OCI-LY3 (cell line): ENCODE results near the gene ERI3.

ENCODE experiments used
- H2AFZ ChIP-seq: fragments of 200-600, 300-600 bp; shearing (Covaris generic); 2 replicates; pipeline ENCODE4 v1.6.0; 2014; ENCODE audit warnings: antibody characterized with exemption, low read depth, low read length
- H3K27ac ChIP-seq: fragments of 200-600, 300-600 bp; sonication (generic); 2 replicates; pipeline ENCODE4 v1.5.1; 2014; ENCODE audit warnings: mild to moderate bottlenecking, low read length, moderate library complexity, mixed read lengths
- H3K27me3 ChIP-seq: fragments of 200-600, 300-600 bp; sonication (generic); 2 replicates; pipeline ENCODE4 v1.6.1; 2014; ENCODE audit warnings: low read depth, low read length, mixed read lengths
- H3K36me3 ChIP-seq: fragments of 200-600, 300-600 bp; sonication (generic); replicated peaks from 2 replicates; pipeline ENCODE3; 2014; ENCODE audit warnings: low read depth, low read length, mixed read lengths
- H3K4me1 ChIP-seq: fragments of 300-600, 200-600 bp; sonication (generic); 2 replicates; pipeline ENCODE4 v1.6.1; 2014; ENCODE audit warnings: low read length, mixed read lengths
- H3K4me2 ChIP-seq: fragments of 200-600, 300-600 bp; sonication (generic); 2 replicates; pipeline ENCODE4 v1.6.1; 2014; ENCODE audit warnings: low read length, mixed read lengths
- H3K4me3 ChIP-seq: fragments of 300-600, 200-600 bp; sonication (generic); 2 replicates; pipeline ENCODE4 v1.5.1; 2014; ENCODE audit warnings: antibody characterized with exemption, mild to moderate bottlenecking, low read length, moderate library complexity
- H3K79me2 ChIP-seq: fragments of 300-600, 200-600 bp; shearing (Covaris generic); 2 replicates; pipeline ENCODE4 v1.6.1; 2014; ENCODE audit warnings: mild to moderate bottlenecking, low read length, mixed read lengths
- H3K9ac ChIP-seq: fragments of 300-600, 200-600 bp; shearing (Covaris generic); 2 replicates; pipeline ENCODE4 v1.6.0; 2014; ENCODE audit warnings: mild to moderate bottlenecking, low read length, moderate library complexity
- H3K9me3 ChIP-seq: fragments of 200-600, 300-600 bp; shearing (Covaris generic); 2 replicates; pipeline ENCODE4 v1.6.1; 2014; ENCODE audit warnings: low read length, mixed read lengths; ENCODE audit not compliant: insufficient read depth
- H4K20me1 ChIP-seq: fragments of 200-600, 300-600 bp; sonication (generic); 2 replicates; pipeline ENCODE4 v1.6.1; 2016; ENCODE audit warnings: low read length, mixed read lengths; ENCODE audit not compliant: insufficient read depth
- EZH2phosphoT487 ChIP-seq: fragments of 200-600 bp; shearing (Covaris generic); IDR thresholded peaks from 2 replicates; pipeline ENCODE4 v1.6.1; 2018; ENCODE audit warnings: antibody characterized with exemption, mixed run types, low read depth
- TF ChIP-seq, protein P1 (sequence below): fragments of 200-600, 300-600 bp; sonication (generic); IDR thresholded peaks from 2 replicates; pipeline ENCODE4 v1.5.1; 2014; ENCODE audit warnings: antibody characterized with exemption, low read length, low read depth

Gene ERI3

GRCh38 chr1:44222397-44223186 is 132.5 kb downstream of the ERI3 start:
- no peaks in the 10 kb centered on the region for H4K20me1 ChIP-seq
- no peak overlapping the region for H3K4me2 ChIP-seq
- no peak overlapping the region for H3K27ac ChIP-seq
- no peaks in the 10 kb centered on the region for H3K36me3 ChIP-seq
- H2AFZ ChIP-seq = no peak overlapping the region
- H3K79me2 ChIP-seq = no peaks in the 10 kb centered on the region
- TF ChIP-seq, protein P1, sequence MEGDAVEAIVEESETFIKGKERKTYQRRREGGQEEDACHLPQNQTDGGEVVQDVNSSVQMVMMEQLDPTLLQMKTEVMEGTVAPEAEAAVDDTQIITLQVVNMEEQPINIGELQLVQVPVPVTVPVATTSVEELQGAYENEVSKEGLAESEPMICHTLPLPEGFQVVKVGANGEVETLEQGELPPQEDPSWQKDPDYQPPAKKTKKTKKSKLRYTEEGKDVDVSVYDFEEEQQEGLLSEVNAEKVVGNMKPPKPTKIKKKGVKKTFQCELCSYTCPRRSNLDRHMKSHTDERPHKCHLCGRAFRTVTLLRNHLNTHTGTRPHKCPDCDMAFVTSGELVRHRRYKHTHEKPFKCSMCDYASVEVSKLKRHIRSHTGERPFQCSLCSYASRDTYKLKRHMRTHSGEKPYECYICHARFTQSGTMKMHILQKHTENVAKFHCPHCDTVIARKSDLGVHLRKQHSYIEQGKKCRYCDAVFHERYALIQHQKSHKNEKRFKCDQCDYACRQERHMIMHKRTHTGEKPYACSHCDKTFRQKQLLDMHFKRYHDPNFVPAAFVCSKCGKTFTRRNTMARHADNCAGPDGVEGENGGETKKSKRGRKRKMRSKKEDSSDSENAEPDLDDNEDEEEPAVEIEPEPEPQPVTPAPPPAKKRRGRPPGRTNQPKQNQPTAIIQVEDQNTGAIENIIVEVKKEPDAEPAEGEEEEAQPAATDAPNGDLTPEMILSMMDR = no peak
- no peak for TF ChIP-seq EZH2phosphoT487
- no peaks in the 10 kb centered on the region for H3K9me3 ChIP-seq
- H3K9ac ChIP-seq = no peak overlapping the region
- no peak overlapping the region for H3K4me3 ChIP-seq
- H3K27me3 ChIP-seq = no peaks in the 10 kb centered on the region
- H3K4me1 ChIP-seq = no peaks in the 10 kb centered on the region

DNA sequence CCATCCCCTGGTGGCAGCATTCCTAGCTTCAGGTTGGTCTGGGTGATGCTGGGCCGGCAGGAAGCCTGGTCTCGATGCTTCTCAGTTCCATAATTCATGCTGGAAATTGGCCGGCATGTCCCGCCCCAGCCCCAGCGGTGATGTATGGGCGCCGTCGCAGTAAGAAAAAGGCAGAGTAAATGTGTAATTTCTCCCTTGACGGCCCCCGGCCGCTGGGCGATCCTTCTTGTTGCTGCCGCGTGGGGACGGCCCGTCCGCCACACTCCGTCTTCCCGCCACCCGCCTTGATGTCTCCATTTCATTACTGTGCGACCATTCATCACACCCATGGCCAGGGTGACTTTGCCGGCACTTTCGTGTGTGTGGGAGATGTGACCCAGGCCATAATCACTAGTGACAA is 133.3 kb downstream of the ERI3 start:
- no peaks in the 10 kb centered on the region for H4K20me1 ChIP-seq
- no peak overlapping the region for H3K27ac ChIP-seq
- TF ChIP-seq, protein P1 = no peak
- TF ChIP-seq EZH2phosphoT487 = no peak
- H3K4me3 ChIP-seq = no peak overlapping the region
- no peaks in the 10 kb centered on the region for H3K9me3 ChIP-seq
- H2AFZ ChIP-seq = no peak overlapping the region
- no peaks in the 10 kb centered on the region for H3K36me3 ChIP-seq
- no peaks in the 10 kb centered on the region for H3K4me1 ChIP-seq
- no peaks in the 10 kb centered on the region for H3K27me3 ChIP-seq
- H3K9ac ChIP-seq = no peak overlapping the region
- no peaks in the 10 kb centered on the region for H3K79me2 ChIP-seq
- no peak overlapping the region for H3K4me2 ChIP-seq

DNA sequence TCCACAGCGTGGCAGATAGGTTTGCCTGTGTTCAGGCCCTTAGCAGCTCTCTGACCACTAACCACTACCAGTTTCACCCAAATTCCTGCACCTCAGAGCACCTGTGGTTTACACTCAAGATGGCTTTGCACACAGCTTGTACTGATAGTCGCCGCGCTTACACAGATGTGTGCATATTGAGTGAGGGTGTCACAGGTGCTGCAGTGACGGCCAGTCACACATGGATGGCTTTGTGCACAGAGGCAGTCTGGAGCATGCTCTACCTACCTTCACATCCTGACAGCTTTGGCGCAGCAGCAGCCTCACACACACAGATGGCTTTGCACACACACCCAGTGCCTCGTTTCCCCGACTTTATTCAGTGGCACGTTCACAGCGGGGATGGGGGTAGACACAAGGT is 134.3 kb downstream of the ERI3 start:
- Histone ChIP-seq H3K9me3 (no peaks in the 10 kb centered on the region), H2AFZ (no peak overlapping the region), H3K27me3 (no peaks in the 10 kb centered on the region), H3K4me1 (no peaks in the 10 kb centered on the region), H3K27ac (no peak overlapping the region), H4K20me1 (no peaks in the 10 kb centered on the region), H3K9ac (no peak overlapping the region), H3K4me3 (no peak overlapping the region), H3K36me3 (no peaks in the 10 kb centered on the region), H3K79me2 (no peaks in the 10 kb centered on the region), H3K4me2 (no peak overlapping the region)
- TF ChIP-seq, protein P1 = no peak
- no peak for TF ChIP-seq EZH2phosphoT487

GRCh38 chr1:44220001-44220751 is 134.9 kb downstream of the ERI3 start:
- H3K27ac ChIP-seq = no peak overlapping the region
- no peaks in the 10 kb centered on the region for H3K9me3 ChIP-seq
- no peaks in the 10 kb centered on the region for H3K36me3 ChIP-seq
- no peak overlapping the region for H3K4me3 ChIP-seq
- H2AFZ ChIP-seq = no peak overlapping the region
- no peaks in the 10 kb centered on the region for H3K4me1 ChIP-seq
- no peak overlapping the region for H3K4me2 ChIP-seq
- H4K20me1 ChIP-seq = no peaks in the 10 kb centered on the region
- no peaks in the 10 kb centered on the region for H3K79me2 ChIP-seq
- H3K9ac ChIP-seq = no peak overlapping the region
- TF ChIP-seq EZH2phosphoT487 = no peak
- TF ChIP-seq, protein P1 = no peak
- no peaks in the 10 kb centered on the region for H3K27me3 ChIP-seq
